K562 (cell line): ENCODE measurements around the gene CCDC85B. TPM values are rescaled to one million over a fixed set of nuclear protein-coding genes. Genes with fewer than 3 reads are reported as not detected.

Experiments
- ELF4 ChIP-seq: fragments of 450-650 bp; formaldehyde crosslinking; IDR thresholded peaks from 2 replicates; pipeline ENCODE4 v1.4.0; 2022; ENCODE audit warnings: missing genetic modification characterization
- KLF6 ChIP-seq: fragments of 250-450 bp; sonication (Bioruptor Pico); IDR thresholded peaks from 2 replicates; pipeline ENCODE4 v1.4.0; 2020; ENCODE audit warnings: mild to moderate bottlenecking, moderate library complexity, borderline replicate concordance
- PHF20 ChIP-seq: fragments of 450-650 bp; IDR thresholded peaks from 2 replicates; pipeline ENCODE4 v1.6.1; 2018; ENCODE audit not compliant: partially characterized antibody
- PKNOX1 ChIP-seq: fragments of 450-650 bp; IDR thresholded peaks from 2 replicates; pipeline ENCODE4 v1.6.1; 2016
- PTBP1 ChIP-seq: fragments of 200-400 bp; formaldehyde crosslinking; IDR thresholded peaks from 2 replicates; pipeline ENCODE4 v1.6.1; 2017; ENCODE audit warnings: low read depth, low read length
- SAFB ChIP-seq: fragments of 200-400 bp; formaldehyde crosslinking; IDR thresholded peaks from 2 replicates; pipeline ENCODE4 v1.6.1; 2017; ENCODE audit warnings: low read depth, low read length, borderline replicate concordance
- SIN3A ChIP-seq, 2 experiments: fragments of 150-350 bp in 1 of 2; IDR thresholded peaks; 2 replicates each; pipeline ENCODE4 v1.6.1; 2011 to 2016; ENCODE audit warnings: borderline replicate concordance in 2 of 2, low read depth in 2 of 2, low read length in 2 of 2, mild to moderate bottlenecking in 2 of 2, moderate library complexity in 2 of 2; ENCODE audit not compliant: control insufficient read depth in 1 of 2
- SMAD1 ChIP-seq: fragments of 150-350 bp; IDR thresholded peaks from 2 replicates; pipeline ENCODE4 v1.6.1; 2014; ENCODE audit warnings: low read length, low read depth; ENCODE audit not compliant: partially characterized antibody
- ZBTB11 ChIP-seq, 3 experiments: fragments of 200-800 bp in 1 of 3; fragments of 250-450 bp in 1 of 3; fragments of 450-650 bp in 1 of 3; sonication (Bioruptor Pico) in 1 of 3; sonication (Bioruptor generic) in 1 of 3; formaldehyde crosslinking in 1 of 3; IDR thresholded peaks; 2 replicates each; pipeline versions ENCODE4 v1.6.1 to v1.8.0; 2016 to 2022; ENCODE audit warnings: mild to moderate bottlenecking in 2 of 3, missing genetic modification characterization in 2 of 3, missing compliant biosample characterization in 1 of 3, moderate library complexity in 1 of 3
- ZBTB33 ChIP-seq: sonication (generic); formaldehyde crosslinking; IDR thresholded peaks from 2 replicates; pipeline ENCODE4 v1.8.1; 2023; ENCODE audit warnings: mild to moderate bottlenecking, missing genetic modification reagents
- ZFP91 ChIP-seq: sonication (generic); formaldehyde crosslinking; IDR thresholded peaks from 2 replicates; pipeline ENCODE4 v1.8.0; 2022; ENCODE audit warnings: mild to moderate bottlenecking, missing genetic modification reagents
- ZMIZ1 ChIP-seq, 2 experiments: fragments of 150-350 bp in 1 of 2; IDR thresholded peaks; 2 replicates each; pipeline ENCODE4 v1.6.1; 2012 to 2016; ENCODE audit warnings: low read depth in 2 of 2, low read length in 2 of 2, mild to moderate bottlenecking in 1 of 2, moderate library complexity in 1 of 2
- polyA plus RNA-seq, 8 experiments: library from polyadenylated mRNA; depleted of rRNA in 4 of 8; stranded (reverse) in 5 of 8; unstranded in 3 of 8; fragments of >200 nt; fragmentation: Nextera tagmentation in 2 of 8; fragmentation: Illumina TruSeq in 1 of 8; extraction: Ambion mirVana in 2 of 8; extraction: Trizol in 1 of 8; gene quantifications; 2 replicates each; pipeline versions ENCODE4 v1.2.1 to v1.2.3, GENCODE V29; 2011 to 2014; ENCODE audit warnings: inconsistent platforms in 1 of 8, missing spikeins in 1 of 8
- total RNA-seq, 7 experiments: library from RNA; depleted of rRNA in 6 of 7; stranded (reverse); fragments of >200 nt in 6 of 7; fragmentation: Illumina TruSeq in 2 of 7; extraction: Trizol in 2 of 7; gene quantifications; 2 replicates each; pipeline versions ENCODE4 v1.2.1 to v1.2.3, GENCODE V29; 2011 to 2021; ENCODE audit warnings: low replicate concordance in 1 of 7

Gene CCDC85B
- total and polyA plus RNA-seq, 9 of the 15 experiments (the other 6 are each of a cell fraction or from before 2014, with no cell fraction given), result 0.14 to 138 (median 6.2) TPM

- TF ChIP-seq SIN3A (IDR thresholded peaks at IDR 0.05; ENCODE audit: borderline replicate concordance in 2 of 2, control insufficient read depth in 1 of 2, low read depth in 2 of 2, low read length in 2 of 2), result peak; percentile 87 to 95; a peak in 3 of 4 replicates
- peak; percentile 74; the same call in 1 of the 2 replicates for TF ChIP-seq KLF6 (CRISPR knock-in tag)
- peak; percentile 38; the same call in 1 of the 2 replicates for TF ChIP-seq ZBTB33 (CRISPR knock-in tag)
- TF ChIP-seq ZMIZ1 (IDR thresholded peaks at IDR 0.05; ENCODE audit: low read depth in 2 of 2, low read length in 2 of 2), result 0 out of 4 replicates have a peak, but pooled peaks of 1 of the 2 experiments have one; percentile 3
- peak; percentile 42 for TF ChIP-seq PHF20
- TF ChIP-seq SMAD1, result peak; percentile 15
- TF ChIP-seq PTBP1, result 0 out of 2 replicates have a peak, but pooled peaks have one; percentile 5
- TF ChIP-seq ZFP91 (CRISPR knock-in tag), result no peak
- TF ChIP-seq ZBTB11 (CRISPR knock-in tag; IDR thresholded peaks at IDR 0.05), result peak in 2 of 3 experiments; percentile 67 to 68; a peak in 3 of 6 replicates
- TF ChIP-seq PKNOX1, result 0 out of 2 replicates have a peak, but pooled peaks have one; percentile 13
- TF ChIP-seq ELF4 (CRISPR knock-in tag), result peak; percentile 91; the same call in 1 of the 2 replicates
- TF ChIP-seq SAFB, result no peak
Observed at GRCh38 chr11:65856689-65857499, 33.6 kb upstream of the CCDC85B start (continued).
